ENCODE data around the gene ABI1. TPM values are rescaled to one million over a fixed set of nuclear protein-coding genes. Genes with fewer than 3 reads are reported as not detected.

The ABI1 gene
- polyA plus RNA-seq, 2 donors = 36.8 to 42.8 TPM

DNA sequence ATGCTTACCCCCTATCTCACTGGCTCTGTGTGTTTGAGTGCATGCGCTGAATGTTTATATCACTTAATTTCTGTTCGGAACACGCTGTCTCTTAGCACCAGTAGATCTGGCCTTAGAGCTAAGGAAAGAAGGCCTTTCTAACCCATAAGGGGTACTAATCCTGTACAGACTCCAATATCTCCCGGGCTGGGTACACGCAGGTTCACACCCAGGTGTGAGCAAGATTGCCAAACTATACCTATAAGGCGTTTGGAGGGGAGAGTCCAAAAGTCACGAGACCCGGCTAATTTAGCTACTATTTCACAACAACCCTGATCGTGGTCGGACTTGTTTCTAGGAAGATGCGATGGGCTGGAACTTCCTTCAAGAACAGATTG is 164.0 kb downstream of the ABI1 start:
- 20 to 26% methylated on average over 11 of the region's 11 CpGs for WGBS, 2 donors
- peak overlapping the region; percentile 89 to 90 for H3K27ac ChIP-seq (ENCODE audit: low read depth in 2 of 2, low read length in 1 of 2)
- no peaks in the 10 kb centered on the region for H3K27me3 ChIP-seq (ENCODE audit: control insufficient read depth in 1 of 2, insufficient read depth in 2 of 2, low read length in 2 of 2)
- peak overlapping the region; percentile 73 to 80 for H3K4me3 ChIP-seq (ENCODE audit: low read depth in 1 of 2, low read length in 2 of 2)
- no peaks in the 10 kb centered on the region for H3K36me3 ChIP-seq (ENCODE audit: control insufficient read depth in 2 of 2, insufficient read depth in 2 of 2, low read length in 1 of 2)
- peaks cover 0 to 5% of the 10 kb centered on the region in 2 donors for H3K4me1 ChIP-seq (ENCODE audit: control insufficient read depth in 2 of 2, insufficient read depth in 2 of 2, low read length in 1 of 2)
- H3K9me3 ChIP-seq (ENCODE audit: control insufficient read depth in 2 of 2, insufficient read depth in 1 of 2, low read depth in 1 of 2, low read length in 1 of 2) = no peaks in the 10 kb centered on the region

Other genes starting within 250 kb of the ABI1 start
- 10 to 100 TPM; 11.6 to 11.7 TPM for gene PDSS1, start 163.3 kb downstream of the ABI1 start, polyA plus RNA-seq
- gene ANKRD26, start 239.5 kb upstream of the ABI1 start, polyA plus RNA-seq = 1 to 10 TPM; 1.5 to 2.6 TPM